ENCODE results near the gene ENO2.

GRCh38 chr12:6941267-6941666 is 26.9 kb downstream of the ENO2 start:
- TF ChIP-seq CTCF (IDR thresholded peaks at IDR 0.05; ENCODE audit: low read depth, low read length, missing input control) (no peak), NR2F2 (IDR thresholded peaks at IDR 0.05) (no peak), YY1 (IDR thresholded peaks at IDR 0.05) (no peak), JUND (IDR thresholded peaks at IDR 0.05) (no peak), MAX (IDR thresholded peaks at IDR 0.05) (no peak), ZBTB33 (IDR thresholded peaks at IDR 0.05) (no peak), GABPA (IDR thresholded peaks at IDR 0.05 in 1 of 2, conservative IDR thresholded peaks at IDR 0.05 in 1 of 2) (no peak), TAF1 (conservative IDR thresholded peaks at IDR 0.05) (no peak), SP1 (IDR thresholded peaks at IDR 0.05) (no peak), EGR1 (IDR thresholded peaks at IDR 0.05; ENCODE audit: low read depth in 2 of 2) (no peak), FOXA1 (IDR thresholded peaks at IDR 0.05) (no peak)
